ENCODE data around the gene RYR3.

GRCh38 chr15:33518421-33518820 lies 207.7 kb downstream of the RYR3 start:
- TF ChIP-seq CTCF (conservative IDR thresholded peaks at IDR 0.05; ENCODE audit: low read length) (no peak), EZH2phosphoT487 (IDR thresholded peaks at IDR 0.05; ENCODE audit: borderline replicate concordance, low read depth, low read length) (no peak)

Measured in OCI-LY7 (cell line).